Rectal smooth muscle tissue (tissue), 1 donor: ENCODE data around the gene DNMT1.
A peak's percentile ranks its signal among the peaks of the same experiment; 100 is the strongest.
"Not testable (repeated sequence)": the region's sequence is repeated elsewhere in the genome, so short reads cannot be mapped to it uniquely, and the experiment has no call there.

ENCODE experiments used
- H3K27ac ChIP-seq: one replicate; pipeline ENCODE4 v1.7.0; 2013; ENCODE audit warnings: low read depth, low read length, inconsistent platforms
- H3K27me3 ChIP-seq: one replicate; pipeline ENCODE4 v1.7.0; 2013; ENCODE audit warnings: low read length; ENCODE audit not compliant: control insufficient read depth, insufficient read depth
- H3K36me3 ChIP-seq: one replicate; pipeline ENCODE4 v1.7.0; 2013; ENCODE audit warnings: low read length; ENCODE audit not compliant: control insufficient read depth, insufficient read depth
- H3K4me1 ChIP-seq: one replicate; pipeline ENCODE4 v1.7.0; 2013; ENCODE audit warnings: low read length; ENCODE audit not compliant: control insufficient read depth, insufficient read depth
- H3K4me3 ChIP-seq: one replicate; pipeline ENCODE4 v1.7.0; 2013; ENCODE audit warnings: low read length
- H3K9ac ChIP-seq: one replicate; pipeline ENCODE4 v1.7.0; 2013; ENCODE audit warnings: low read length

Gene DNMT1

GRCh38 chr19:10211691-10212090 lies 16.9 kb upstream of the DNMT1 start:
- H3K4me3 ChIP-seq = no peak overlapping the region
- no peak overlapping the region for H3K9ac ChIP-seq
- H3K27me3 ChIP-seq = no peaks in the 10 kb centered on the region
- no peak overlapping the region for H3K27ac ChIP-seq
- H3K4me1 ChIP-seq = no peaks in the 10 kb centered on the region
- no peaks in the 10 kb centered on the region for H3K36me3 ChIP-seq

GRCh38 chr19:10211061-10211460 lies 16.3 kb upstream of the DNMT1 start:
- Histone ChIP-seq H3K36me3 (no peaks in the 10 kb centered on the region), H3K27me3 (no peaks in the 10 kb centered on the region), H3K4me1 (no peaks in the 10 kb centered on the region), H3K27ac (no peak overlapping the region), H3K4me3 (no peak overlapping the region), H3K9ac (no peak overlapping the region)

GRCh38 chr19:10209315-10209714 lies 14.6 kb upstream of the DNMT1 start:
- Histone ChIP-seq H3K27me3 (no peaks in the 10 kb centered on the region), H3K36me3 (no peaks in the 10 kb centered on the region), H3K27ac (no peak overlapping the region), H3K4me1 (no peaks in the 10 kb centered on the region), H3K4me3 (no peak overlapping the region), H3K9ac (no peak overlapping the region)

GRCh38 chr19:10207026-10207425 lies 12.3 kb upstream of the DNMT1 start:
- no peaks in the 10 kb centered on the region for H3K27me3 ChIP-seq
- H3K4me3 ChIP-seq = no peak overlapping the region
- H3K9ac ChIP-seq = no peak overlapping the region
- H3K27ac ChIP-seq = no peak overlapping the region
- H3K4me1 ChIP-seq = no peaks in the 10 kb centered on the region
- no peaks in the 10 kb centered on the region for H3K36me3 ChIP-seq

- Histone ChIP-seq H3K36me3 (no peaks in the 10 kb centered on the region), H3K9ac (no peak overlapping the region), H3K27me3 (no peaks in the 10 kb centered on the region), H3K4me3 (no peak overlapping the region), H3K27ac (no peak overlapping the region), H3K4me1 (no peaks in the 10 kb centered on the region)
These were observed 11.6 kb upstream of the DNMT1 start for GRCh38 chr19:10206226-10206885.

GRCh38 chr19:10205636-10206035 lies 10.9 kb upstream of the DNMT1 start:
- no peaks in the 10 kb centered on the region for H3K36me3 ChIP-seq
- no peaks in the 10 kb centered on the region for H3K4me1 ChIP-seq
- no peak overlapping the region for H3K9ac ChIP-seq
- no peaks in the 10 kb centered on the region for H3K27me3 ChIP-seq
- H3K4me3 ChIP-seq = no peak overlapping the region
- H3K27ac ChIP-seq = no peak overlapping the region

DNA sequence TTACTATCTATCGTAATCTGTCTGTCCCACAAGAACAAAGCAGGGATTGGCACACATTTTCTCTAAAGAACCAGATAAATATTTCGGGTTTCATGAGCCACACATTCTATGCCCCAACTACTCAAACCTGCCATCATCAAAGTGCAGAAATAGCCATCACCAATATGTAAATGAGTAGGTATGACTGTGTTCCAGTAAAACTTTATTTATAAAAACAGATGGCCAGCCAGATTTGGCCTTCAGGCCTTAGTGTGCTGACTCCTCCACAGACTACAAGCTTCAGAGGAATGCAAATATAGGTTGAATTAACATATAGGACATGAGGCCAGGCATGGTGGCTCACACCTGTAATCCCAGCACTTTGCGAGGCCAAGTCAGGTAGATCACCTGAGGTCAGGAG lies 8.9 kb upstream of the DNMT1 start:
- H3K27ac ChIP-seq = no peak overlapping the region
- H3K4me3 ChIP-seq = no peak overlapping the region
- H3K4me1 ChIP-seq = no peaks in the 10 kb centered on the region
- no peak overlapping the region for H3K9ac ChIP-seq
- no peaks in the 10 kb centered on the region for H3K36me3 ChIP-seq
- no peaks in the 10 kb centered on the region for H3K27me3 ChIP-seq

DNA sequence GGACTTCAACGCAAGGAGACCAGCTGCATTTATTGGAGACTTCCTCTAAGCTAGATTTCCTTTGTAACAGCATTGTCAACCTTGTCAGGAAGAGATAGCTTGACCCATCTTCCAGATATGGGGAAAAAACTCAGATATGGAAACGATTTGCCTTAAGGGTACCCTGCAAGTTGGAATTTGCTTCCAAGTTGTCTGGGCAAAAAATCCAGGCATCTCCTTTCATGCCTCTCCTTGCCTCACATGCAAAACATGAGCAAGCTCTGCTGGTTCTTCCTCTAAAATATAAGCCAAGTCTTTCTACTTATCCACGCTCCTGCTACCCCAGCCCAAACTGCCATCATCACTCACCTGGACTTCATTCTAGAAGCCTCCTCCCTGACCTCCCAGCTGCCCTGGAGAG lies 6.4 kb upstream of the DNMT1 start:
- H3K4me3 ChIP-seq = no peak overlapping the region
- H3K27ac ChIP-seq = no peak overlapping the region
- H3K4me1 ChIP-seq = no peaks in the 10 kb centered on the region
- H3K36me3 ChIP-seq = no peaks in the 10 kb centered on the region
- H3K9ac ChIP-seq = no peak overlapping the region
- no peaks in the 10 kb centered on the region for H3K27me3 ChIP-seq

DNA sequence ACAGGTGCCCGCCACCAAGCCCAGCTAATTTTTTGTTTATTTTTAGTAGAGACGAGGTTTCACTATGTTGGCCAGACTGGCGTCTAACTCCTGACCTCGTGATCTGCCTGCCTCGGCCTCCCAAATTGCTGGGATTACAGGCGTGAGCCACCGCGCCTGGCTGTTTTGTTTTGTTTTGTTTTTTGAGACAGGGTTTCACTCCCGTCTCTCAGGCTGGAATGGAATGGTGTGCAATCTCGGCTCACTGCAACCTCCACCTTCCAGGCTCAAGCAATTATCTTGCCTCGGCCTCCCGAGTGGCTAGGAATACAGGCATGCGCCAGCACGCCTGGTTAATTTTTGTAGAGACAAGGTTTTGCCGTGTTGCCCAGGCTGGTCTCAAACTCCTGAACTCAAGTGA lies 5.3 kb upstream of the DNMT1 start:
- not testable (repeated sequence) for H3K27me3 ChIP-seq, H3K27ac ChIP-seq, H3K36me3 ChIP-seq, H3K4me3 ChIP-seq, H3K4me1 ChIP-seq, H3K9ac ChIP-seq

DNA sequence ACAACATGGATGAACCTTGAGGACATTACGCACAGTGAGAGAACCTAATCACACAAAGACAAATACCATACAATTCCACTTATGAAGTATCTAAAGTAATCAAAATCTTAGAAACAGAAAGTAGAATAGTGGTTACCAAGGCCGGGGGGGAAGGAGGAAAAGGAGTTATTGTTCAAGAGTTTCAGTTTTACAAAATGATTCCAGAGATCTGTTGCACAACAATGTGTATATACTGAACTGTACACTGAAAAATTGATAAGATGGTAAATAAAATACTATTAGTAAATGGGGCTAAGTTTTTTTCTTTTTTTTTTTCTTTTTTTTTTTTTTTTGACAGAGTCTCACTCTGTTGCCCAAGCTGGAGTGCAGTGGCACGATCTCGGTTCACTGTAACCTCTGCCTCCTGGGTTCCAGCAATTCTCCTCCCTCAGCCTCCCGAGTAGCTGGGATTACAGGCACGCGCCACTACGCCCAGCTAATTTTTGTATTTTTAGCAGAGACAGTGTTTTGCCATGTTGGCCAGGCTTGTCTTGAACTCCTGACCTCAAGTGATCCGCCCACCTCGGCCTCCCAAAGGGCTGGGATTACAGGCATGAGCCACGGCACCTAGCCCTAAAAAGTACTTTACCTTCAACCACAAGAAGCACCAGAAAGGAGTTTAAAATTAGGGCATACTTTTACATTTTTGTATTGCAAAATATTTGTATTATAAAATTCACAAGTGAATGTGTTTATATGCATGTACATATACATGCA lies 4.3 kb upstream of the DNMT1 start:
- not testable (repeated sequence) for H3K27me3 ChIP-seq, H3K36me3 ChIP-seq, H3K27ac ChIP-seq, H3K4me3 ChIP-seq, H3K9ac ChIP-seq, H3K4me1 ChIP-seq

DNA sequence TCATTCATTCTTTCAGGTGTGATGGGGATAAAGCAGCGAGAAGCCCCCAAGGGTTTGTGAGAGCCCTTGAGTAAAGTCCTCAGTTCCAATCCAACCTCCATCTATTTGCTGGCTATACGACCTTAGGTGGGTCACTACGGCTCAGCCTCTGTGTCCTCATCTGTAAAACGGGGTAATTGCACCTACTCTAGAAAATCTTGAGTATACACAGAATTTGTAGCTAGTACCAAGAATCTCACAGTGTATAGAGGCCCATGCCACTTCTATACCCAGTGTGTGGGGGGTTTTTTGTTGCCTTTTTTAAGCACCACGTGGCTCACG lies 406 bp upstream of the DNMT1 start:
- Histone ChIP-seq H3K4me3 (peak overlapping the region; percentile 86), H3K36me3 (no peaks in the 10 kb centered on the region), H3K27me3 (no peaks in the 10 kb centered on the region), H3K9ac (no peak overlapping the region), H3K27ac (no peak overlapping the region), H3K4me1 (peaks cover 4% of the 10 kb centered on the region)

DNA sequence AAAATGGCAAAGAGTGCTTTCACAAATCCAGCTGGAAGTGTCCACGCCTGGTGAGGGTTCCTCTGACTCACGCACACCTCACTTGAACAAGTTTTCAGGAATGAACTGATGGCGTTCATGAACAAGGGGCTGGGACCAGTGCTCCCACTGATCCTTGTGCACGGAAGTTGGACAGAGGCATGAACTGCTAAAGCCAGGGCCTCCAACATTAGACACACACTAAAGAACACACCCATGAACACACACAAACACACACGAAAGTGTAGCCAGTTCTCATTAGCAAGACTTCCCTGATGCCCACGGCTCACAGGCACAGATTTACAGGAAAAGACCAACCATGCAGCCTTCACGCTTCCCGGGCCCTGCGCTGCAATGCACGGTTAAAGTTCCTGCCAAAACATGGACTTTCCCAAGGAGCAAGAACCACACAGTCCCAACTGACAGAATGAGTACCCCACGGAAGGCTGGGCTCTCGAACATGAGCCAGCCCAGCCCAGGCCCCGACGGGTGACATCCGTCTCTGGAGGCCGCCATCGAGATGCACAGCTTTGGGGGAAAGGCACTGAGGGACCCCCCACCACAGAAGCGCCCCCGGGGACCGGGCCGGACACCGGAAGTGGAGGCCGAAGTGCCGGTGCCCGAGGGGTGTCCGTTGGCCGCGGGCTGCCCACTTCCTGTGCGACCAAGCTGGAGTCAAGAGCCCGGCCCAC lies 808 bp downstream of the DNMT1 start:
- Histone ChIP-seq H3K27ac (peak overlapping the region; percentile 84), H3K4me1 (peaks cover 4% of the 10 kb centered on the region), H3K4me3 (peak overlapping the region; percentile 86), H3K9ac (peak overlapping the region; percentile 40), H3K27me3 (no peaks in the 10 kb centered on the region), H3K36me3 (no peaks in the 10 kb centered on the region)

- H3K4me3 ChIP-seq = no peak overlapping the region
- H3K27me3 ChIP-seq = no peaks in the 10 kb centered on the region
- no peaks in the 10 kb centered on the region for H3K36me3 ChIP-seq
- no peak overlapping the region for H3K9ac ChIP-seq
- H3K27ac ChIP-seq = no peak overlapping the region
- peaks cover 4% of the 10 kb centered on the region for H3K4me1 ChIP-seq
These were observed 1.8 kb downstream of the DNMT1 start for GRCh38 chr19:10192922-10193321.
